Vagina (tissue), 2 donors: ENCODE data around the gene TPD52L1.

Experiments
- POLR2A ChIP-seq, 2 donors: fragments of 450-650 bp; IDR thresholded peaks; one replicate each; pipeline ENCODE4 v1.6.1; 2017; ENCODE audit warnings: antibody characterized with exemption in 2 of 2, mild to moderate bottlenecking in 2 of 2, moderate library complexity in 2 of 2
- POLR2AphosphoS5 ChIP-seq, 2 donors: sonication (generic); formaldehyde crosslinking; IDR thresholded peaks; one replicate each; pipeline ENCODE4 v1.9.0; 2017; ENCODE audit warnings: antibody characterized with exemption in 2 of 2, mild to moderate bottlenecking in 2 of 2, low read depth in 1 of 2; ENCODE audit not compliant: insufficient read depth in 1 of 2
- TF ChIP-seq, protein P1 (sequence below), 3 experiments: fragments of 450-650 bp in 2 of 3; fragments of 200-600 bp in 1 of 3; sonication (generic) in 1 of 3; IDR thresholded peaks; one replicate each; pipeline ENCODE4 v1.5.1; 2017 to 2019; ENCODE audit warnings: antibody characterized with exemption in 3 of 3, mild to moderate bottlenecking in 2 of 3, moderate library complexity in 2 of 3

DNA sequence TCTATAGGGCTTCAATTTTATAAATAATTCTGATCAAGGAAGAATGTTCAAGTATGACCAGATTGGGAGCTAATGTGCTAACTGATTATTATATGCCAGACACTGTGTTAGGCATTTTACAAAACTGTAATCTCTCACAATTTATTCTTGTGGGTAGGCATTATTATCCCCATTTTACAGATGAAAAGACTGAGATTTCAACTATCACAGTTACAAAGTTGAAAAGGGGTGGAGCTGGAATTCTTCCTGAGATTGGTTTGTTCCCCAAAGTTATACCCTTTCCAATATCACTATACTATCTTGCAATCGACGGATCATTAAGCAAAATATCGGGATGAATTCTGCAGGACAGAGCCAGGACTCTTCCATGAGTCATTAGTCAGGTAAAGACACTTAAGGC lies 57.1 kb downstream of the TPD52L1 start:
- TF ChIP-seq, protein P1, sequence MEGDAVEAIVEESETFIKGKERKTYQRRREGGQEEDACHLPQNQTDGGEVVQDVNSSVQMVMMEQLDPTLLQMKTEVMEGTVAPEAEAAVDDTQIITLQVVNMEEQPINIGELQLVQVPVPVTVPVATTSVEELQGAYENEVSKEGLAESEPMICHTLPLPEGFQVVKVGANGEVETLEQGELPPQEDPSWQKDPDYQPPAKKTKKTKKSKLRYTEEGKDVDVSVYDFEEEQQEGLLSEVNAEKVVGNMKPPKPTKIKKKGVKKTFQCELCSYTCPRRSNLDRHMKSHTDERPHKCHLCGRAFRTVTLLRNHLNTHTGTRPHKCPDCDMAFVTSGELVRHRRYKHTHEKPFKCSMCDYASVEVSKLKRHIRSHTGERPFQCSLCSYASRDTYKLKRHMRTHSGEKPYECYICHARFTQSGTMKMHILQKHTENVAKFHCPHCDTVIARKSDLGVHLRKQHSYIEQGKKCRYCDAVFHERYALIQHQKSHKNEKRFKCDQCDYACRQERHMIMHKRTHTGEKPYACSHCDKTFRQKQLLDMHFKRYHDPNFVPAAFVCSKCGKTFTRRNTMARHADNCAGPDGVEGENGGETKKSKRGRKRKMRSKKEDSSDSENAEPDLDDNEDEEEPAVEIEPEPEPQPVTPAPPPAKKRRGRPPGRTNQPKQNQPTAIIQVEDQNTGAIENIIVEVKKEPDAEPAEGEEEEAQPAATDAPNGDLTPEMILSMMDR (IDR thresholded peaks at IDR 0.05): no peak
- TF ChIP-seq POLR2A (IDR thresholded peaks at IDR 0.05) (no peak), POLR2AphosphoS5 (IDR thresholded peaks at IDR 0.05; ENCODE audit: insufficient read depth in 1 of 2, low read depth in 1 of 2) (no peak)
